ENCODE results near the gene RBM47. TPM values are rescaled to one million over a fixed set of nuclear protein-coding genes. Genes with fewer than 3 reads are reported as not detected.

Gene RBM47
- total and polyA plus RNA-seq, 10 of the 15 experiments (the other 5 are each of a cell fraction or from before 2014, with no cell fraction given) = 7.9 to 45.0 (median 28.7) TPM

- TF ChIP-seq, protein P1, sequence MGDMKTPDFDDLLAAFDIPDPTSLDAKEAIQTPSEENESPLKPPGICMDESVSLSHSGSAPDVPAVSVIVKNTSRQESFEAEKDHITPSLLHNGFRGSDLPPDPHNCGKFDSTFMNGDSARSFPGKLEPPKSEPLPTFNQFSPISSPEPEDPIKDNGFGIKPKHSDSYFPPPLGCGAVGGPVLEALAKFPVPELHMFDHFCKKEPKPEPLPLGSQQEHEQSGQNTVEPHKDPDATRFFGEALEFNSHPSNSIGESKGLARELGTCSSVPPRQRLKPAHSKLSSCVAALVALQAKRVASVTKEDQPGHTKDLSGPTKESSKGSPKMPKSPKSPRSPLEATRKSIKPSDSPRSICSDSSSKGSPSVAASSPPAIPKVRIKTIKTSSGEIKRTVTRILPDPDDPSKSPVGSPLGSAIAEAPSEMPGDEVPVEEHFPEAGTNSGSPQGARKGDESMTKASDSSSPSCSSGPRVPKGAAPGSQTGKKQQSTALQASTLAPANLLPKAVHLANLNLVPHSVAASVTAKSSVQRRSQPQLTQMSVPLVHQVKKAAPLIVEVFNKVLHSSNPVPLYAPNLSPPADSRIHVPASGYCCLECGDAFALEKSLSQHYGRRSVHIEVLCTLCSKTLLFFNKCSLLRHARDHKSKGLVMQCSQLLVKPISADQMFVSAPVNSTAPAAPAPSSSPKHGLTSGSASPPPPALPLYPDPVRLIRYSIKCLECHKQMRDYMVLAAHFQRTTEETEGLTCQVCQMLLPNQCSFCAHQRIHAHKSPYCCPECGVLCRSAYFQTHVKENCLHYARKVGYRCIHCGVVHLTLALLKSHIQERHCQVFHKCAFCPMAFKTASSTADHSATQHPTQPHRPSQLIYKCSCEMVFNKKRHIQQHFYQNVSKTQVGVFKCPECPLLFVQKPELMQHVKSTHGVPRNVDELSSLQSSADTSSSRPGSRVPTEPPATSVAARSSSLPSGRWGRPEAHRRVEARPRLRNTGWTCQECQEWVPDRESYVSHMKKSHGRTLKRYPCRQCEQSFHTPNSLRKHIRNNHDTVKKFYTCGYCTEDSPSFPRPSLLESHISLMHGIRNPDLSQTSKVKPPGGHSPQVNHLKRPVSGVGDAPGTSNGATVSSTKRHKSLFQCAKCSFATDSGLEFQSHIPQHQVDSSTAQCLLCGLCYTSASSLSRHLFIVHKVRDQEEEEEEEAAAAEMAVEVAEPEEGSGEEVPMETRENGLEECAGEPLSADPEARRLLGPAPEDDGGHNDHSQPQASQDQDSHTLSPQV (IDR thresholded peaks at IDR 0.05) = no peak
- TF ChIP-seq POLR2AphosphoS5 (IDR thresholded peaks at IDR 0.05; ENCODE audit: low read length) (no peak), NR2C2 (IDR thresholded peaks at IDR 0.05; ENCODE audit: borderline replicate concordance, control insufficient read depth, insufficient read length, low read depth) (no peak), GATAD2B (conservative IDR thresholded peaks at IDR 0.05; ENCODE audit: low read depth) (no peak), CREM (IDR thresholded peaks at IDR 0.05; ENCODE audit: low read depth) (no peak), SPI1 (IDR thresholded peaks at IDR 0.05; ENCODE audit: borderline replicate concordance, insufficient read depth, low read depth, low read length) (no peak), FOS (IDR thresholded peaks at IDR 0.05; ENCODE audit: borderline replicate concordance, extremely low read depth, insufficient read length) (no peak)
Measured at GRCh38 chr4:40480291-40480690, 149.4 kb downstream of the RBM47 start (continued).

GRCh38 chr4:40479378-40479777 lies 150.3 kb downstream of the RBM47 start:
- SMC1A ChIA-PET (ENCODE audit: uncharacterized antibody, unreplicated experiment) = interaction anchor here (0.6 to 9.9 kb wide), 8 partner anchors 10 to 165 kb away, joined by 3 to 102 read pairs (median 6); no protein-coding TSS in a partner anchor
- Histone ChIP-seq H3K27ac (ENCODE audit: control insufficient read depth, insufficient read depth) (no peak overlapping the region), H3K4me2 (ENCODE audit: control insufficient read depth, insufficient read depth) (no peak overlapping the region), H2AFZ (ENCODE audit: control insufficient read depth, low read depth, low read length) (no peak overlapping the region), H3K79me2 (ENCODE audit: control insufficient read depth, insufficient read depth, low read length) (peaks cover 42% of the 10 kb centered on the region), H3K9ac (ENCODE audit: control insufficient read depth, insufficient read depth, low read length) (no peak overlapping the region), H4K20me1 (ENCODE audit: control insufficient read depth, insufficient read depth) (no peaks in the 10 kb centered on the region), H3K36me3 (ENCODE audit: control insufficient read depth in 2 of 2, insufficient read depth in 2 of 2, low read length in 1 of 2) (peaks cover 2 to 9% of the 10 kb centered on the region in 2 experiments; a peak in 3 of 4 replicates), H3K4me1 (ENCODE audit: control insufficient read depth, insufficient read depth, low read length) (peaks cover 8% of the 10 kb centered on the region; the same call in 1 of the 2 replicates), H3K4me3 (no peak overlapping the region), H3K27me3 (replicated peaks in 1 of 2; ENCODE audit: control insufficient read depth in 2 of 2, insufficient read depth in 2 of 2, low read length in 1 of 2) (no peaks in the 10 kb centered on the region), H3K9me3 (replicated peaks; ENCODE audit: control insufficient read depth, insufficient read depth, low read length) (no peaks in the 10 kb centered on the region)
- CTCF ChIA-PET = interaction anchor here (0.6 to 1.7 kb wide), 4 partner anchors 13 to 162 kb away, joined by 3 to 4 read pairs (median 4); no protein-coding TSS in a partner anchor
- ATAC-seq (no peak), DNase-seq (ENCODE audit: low read depth, low spot score) (no peak), FAIRE-seq (no peak)
- no TSS peak for BruUV-seq (replicated peaks)
- POLR2A ChIA-PET = interaction anchor here (1.0 kb wide), 1 partner anchor 45 kb away, joined by 3 read pairs; no protein-coding TSS in a partner anchor
- WGBS (ENCODE audit: insufficient coverage, insufficient replicate concordance, low lambda C conversion rate, missing lambda C conversion rate) = 96% methylated on average over 2 of the region's 2 CpGs
- in situ Hi-C loops (cut with MboI) = no loop called here
- RAD21 ChIA-PET (ENCODE audit: unreplicated experiment) = interaction anchor here (1.6 to 1.7 kb wide), 2 partner anchors 10 to 36 kb away, joined by 3 to 5 read pairs; no protein-coding TSS in a partner anchor
- intact Hi-C loops (cut with micrococcal nuclease; ENCODE audit: unreplicated experiment) = no loop called here
- TF ChIP-seq PRDM15 (CRISPR knock-in tag; IDR thresholded peaks at IDR 0.05) = no peak
- no peak for TF ChIP-seq NFXL1 (IDR thresholded peaks at IDR 0.05; ENCODE audit: borderline replicate concordance)
- TF ChIP-seq ZNF207 (IDR thresholded peaks at IDR 0.05; ENCODE audit: borderline replicate concordance) = no peak

All from GM12878 (cell line).